PC-9 (cell line): ENCODE results near the gene SLC9A9. TPM values are rescaled to one million over a fixed set of nuclear protein-coding genes. Genes with fewer than 3 reads are reported as not detected.

Source experiments
- BruUV-seq: library from RNA; stranded (reverse); fragments of 400-500 nt; replicated peaks from 2 replicates; lab custom pipeline; 2021; lab: Mats Ljungman, UMichigan
- CTCF ChIA-PET: fragments of 300-600 bp; sonication (Branson Sonifier 250); formaldehyde crosslinking; loops from one replicate; lab custom pipeline; 2022; ENCODE audit warnings: antibody characterized with exemption; lab: Charles Lee
- POLR2A ChIA-PET: fragments of 300-600 bp; sonication (Branson Sonifier 250); formaldehyde crosslinking; loops from one replicate; lab custom pipeline; 2022; ENCODE audit warnings: antibody characterized with exemption; ENCODE audit not compliant: unreplicated experiment; lab: Charles Lee
- DNase-seq, 2 experiments: peaks; one replicate each; pipeline versions ENCODE4 v3.0.0 to v3.0.0-alpha.2; 2015 to 2022; ENCODE audit warnings: mixed read lengths in 1 of 2
- H2AFZ ChIP-seq: fragments of 200-600 bp; sonication (generic); 2 replicates; pipeline ENCODE4 v1.8.1; 2017; ENCODE audit warnings: antibody characterized with exemption
- H3F3A ChIP-seq: fragments of 200-600 bp; sonication (generic); 2 replicates; pipeline ENCODE4 v1.8.1; 2017; ENCODE audit warnings: antibody characterized with exemption, mild to moderate bottlenecking, low read depth; ENCODE audit not compliant: insufficient read depth
- H3K27ac ChIP-seq: fragments of 200-600 bp; sonication (generic); 2 replicates; pipeline ENCODE4 v1.6.1; 2016; ENCODE audit warnings: mixed run types
- H3K27me3 ChIP-seq: fragments of 200-600 bp; sonication (generic); 2 replicates; pipeline ENCODE4 v1.6.1; 2016; ENCODE audit warnings: low read depth, mixed run types; ENCODE audit not compliant: insufficient read depth
- H3K36me3 ChIP-seq: fragments of 200-600 bp; sonication (generic); 2 replicates; pipeline ENCODE4 v1.6.1; 2016; ENCODE audit warnings: low read depth, mixed run types
- H3K4me1 ChIP-seq: fragments of 200-600 bp; sonication (generic); replicated peaks from 2 replicates; pipeline ENCODE4 v1.6.1; 2016; ENCODE audit warnings: mixed run types; ENCODE audit not compliant: insufficient read depth
- H3K4me2 ChIP-seq: fragments of 200-600 bp; sonication (generic); 2 replicates; pipeline ENCODE4 v1.6.1; 2017; ENCODE audit warnings: mixed run types
- H3K4me3 ChIP-seq: fragments of 200-600 bp; sonication (generic); 2 replicates; pipeline ENCODE4 v1.6.1; 2016; ENCODE audit warnings: mixed run types
- H3K79me2 ChIP-seq: fragments of 200-600 bp; sonication (generic); 2 replicates; pipeline ENCODE4 v1.6.1; 2017; ENCODE audit warnings: low read depth, mixed run types
- H3K9me2 ChIP-seq: fragments of 200-600 bp; sonication (generic); 2 replicates; pipeline ENCODE4 v1.8.1; 2017; ENCODE audit warnings: mild to moderate bottlenecking; ENCODE audit not compliant: insufficient read depth
- H3K9me3 ChIP-seq: fragments of 200-600 bp; sonication (generic); 2 replicates; pipeline ENCODE4 v1.8.1; 2016; ENCODE audit warnings: low read depth; ENCODE audit not compliant: insufficient read depth
- H4K20me1 ChIP-seq: fragments of 200-600 bp; sonication (generic); 2 replicates; pipeline ENCODE4 v1.8.1; 2017; ENCODE audit not compliant: insufficient read depth
- CTCF ChIP-seq: fragments of 200-600 bp; sonication (generic); conservative IDR thresholded peaks from 2 replicates; pipeline ENCODE4 v1.6.1; 2017; ENCODE audit warnings: mixed run types, antibody characterized with exemption, mild to moderate bottlenecking, moderate library complexity
- EZH2 ChIP-seq: fragments of 200-600 bp; sonication (generic); IDR thresholded peaks from 2 replicates; pipeline ENCODE4 v1.8.0; 2017; ENCODE audit warnings: antibody characterized with exemption, low read depth
- intact Hi-C: fragments of 100-400 bp; cut with micrococcal nuclease; formaldehyde crosslinking; loops from one replicate; pipeline ENCODE4 v1.10.0; 2022; ENCODE audit not compliant: unreplicated experiment
- total RNA-seq: library from RNA; stranded (reverse); gene quantifications from 2 replicates; pipeline ENCODE4 v1.2.3, GENCODE V29; 2021

Gene SLC9A9
- total RNA-seq, 1 experiment from 2014 or later = 1.7 TPM

DNA sequence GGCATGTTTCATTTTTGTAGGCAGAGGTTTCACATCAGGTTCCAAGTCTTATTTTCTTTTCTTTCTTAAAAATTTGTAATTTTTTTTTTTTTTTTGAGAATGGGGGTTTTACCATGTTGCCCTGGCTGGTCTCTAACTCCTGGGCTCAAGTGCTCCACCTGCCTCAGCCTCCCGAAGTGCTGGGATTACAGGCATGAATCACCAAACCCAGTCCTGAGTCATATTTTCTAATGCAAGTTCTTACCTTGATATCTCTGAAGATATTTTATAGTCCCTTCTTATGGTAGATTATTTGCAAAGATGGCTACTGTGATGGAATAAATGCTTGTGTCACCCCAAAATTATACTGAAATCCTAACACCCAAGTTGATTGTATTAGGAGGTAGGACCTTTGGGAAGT, 63.8 kb downstream of the SLC9A9 start:
- intact Hi-C loops = no loop called here
- POLR2A ChIA-PET = no interaction called here
- H3K9me3 ChIP-seq = no peaks in the 10 kb centered on the region
- H3K4me1 ChIP-seq = no peaks in the 10 kb centered on the region
- H4K20me1 ChIP-seq = no peaks in the 10 kb centered on the region
- H3K4me3 ChIP-seq = no peak overlapping the region
- DNase-seq = no peak
- H3F3A ChIP-seq = no peaks in the 10 kb centered on the region
- H3K27ac ChIP-seq = no peak overlapping the region
- BruUV-seq = no TSS peak
- H3K79me2 ChIP-seq = no peaks in the 10 kb centered on the region
- H3K27me3 ChIP-seq = no peaks in the 10 kb centered on the region
- no peak overlapping the region for H2AFZ ChIP-seq
- no peak overlapping the region for H3K4me2 ChIP-seq
- CTCF ChIA-PET = no interaction called here
- TF ChIP-seq EZH2 (no peak), CTCF (no peak)
- H3K36me3 ChIP-seq = no peaks in the 10 kb centered on the region
- no peaks in the 10 kb centered on the region for H3K9me2 ChIP-seq

DNA sequence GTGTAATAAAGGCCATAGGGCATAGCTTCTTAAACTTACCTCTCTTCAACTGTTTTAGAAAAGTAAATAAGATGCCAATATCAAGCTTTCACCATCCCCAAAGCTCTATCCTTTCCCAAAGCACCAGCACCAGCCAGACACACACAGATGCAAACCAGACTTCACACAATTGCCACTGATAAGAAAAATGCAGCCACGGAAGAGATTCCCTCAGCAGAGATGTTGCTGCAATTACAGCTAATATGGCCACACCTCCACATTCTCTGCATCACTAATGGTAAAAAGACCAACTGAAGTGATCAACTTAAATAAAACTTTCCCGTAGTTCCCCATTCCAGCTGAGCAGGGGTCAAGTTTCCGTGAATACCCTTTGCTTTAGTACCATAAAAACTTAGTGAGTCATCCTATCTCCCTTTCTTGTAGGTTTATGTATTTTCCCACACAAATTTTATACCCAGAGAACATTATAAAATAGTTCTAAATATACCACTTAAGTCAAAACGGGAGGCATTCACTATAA, 64.4 kb downstream of the SLC9A9 start:
- H3K27me3 ChIP-seq = no peaks in the 10 kb centered on the region
- H4K20me1 ChIP-seq = no peaks in the 10 kb centered on the region
- DNase-seq = no peak
- H3K27ac ChIP-seq = no peak overlapping the region
- no peaks in the 10 kb centered on the region for H3K4me1 ChIP-seq
- no peak overlapping the region for H3K4me2 ChIP-seq
- no TSS peak for BruUV-seq
- CTCF ChIA-PET = no interaction called here
- POLR2A ChIA-PET = no interaction called here
- intact Hi-C loops = no loop called here
- H3K79me2 ChIP-seq = no peaks in the 10 kb centered on the region
- no peaks in the 10 kb centered on the region for H3F3A ChIP-seq
- H2AFZ ChIP-seq = no peak overlapping the region
- H3K4me3 ChIP-seq = no peak overlapping the region
- no peaks in the 10 kb centered on the region for H3K9me3 ChIP-seq
- TF ChIP-seq CTCF (no peak), EZH2 (no peak)
- no peaks in the 10 kb centered on the region for H3K36me3 ChIP-seq
- no peaks in the 10 kb centered on the region for H3K9me2 ChIP-seq

DNA sequence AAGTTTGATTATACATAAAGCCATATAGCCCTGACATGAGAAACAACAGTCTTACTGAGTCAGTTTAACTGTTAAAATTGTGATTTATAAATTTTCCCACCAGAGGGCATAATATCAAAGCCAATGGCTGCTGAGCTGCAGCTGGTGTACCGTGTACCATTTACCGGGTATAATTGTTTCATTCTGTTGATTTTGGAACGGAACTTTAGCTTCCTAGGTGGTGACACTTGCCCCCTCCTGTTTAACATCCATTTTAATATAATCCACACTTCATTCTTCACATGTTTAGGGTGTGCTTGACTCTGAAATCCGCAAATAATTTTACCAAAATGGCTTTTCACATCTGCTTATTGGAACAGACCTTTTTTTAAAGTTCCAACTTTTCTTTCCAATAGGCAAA, 72.8 kb downstream of the SLC9A9 start:
- H2AFZ ChIP-seq = peak overlapping the region; percentile 41; the same call in 1 of the 2 replicates

More for the DNA sequence above, 72.8 kb downstream of the SLC9A9 start:
- Histone ChIP-seq H3K4me3 (no peak overlapping the region), H3K9me3 (no peaks in the 10 kb centered on the region), H3K4me1 (no peaks in the 10 kb centered on the region), H3F3A (no peaks in the 10 kb centered on the region), H3K27me3 (no peaks in the 10 kb centered on the region), H3K27ac (no peak overlapping the region), H3K79me2 (no peaks in the 10 kb centered on the region), H3K4me2 (peak overlapping the region; percentile 46), H3K36me3 (no peaks in the 10 kb centered on the region), H3K9me2 (no peaks in the 10 kb centered on the region), H4K20me1 (no peaks in the 10 kb centered on the region)
- BruUV-seq = no TSS peak
- CTCF ChIA-PET = interaction anchor here (1.2 kb wide), 1 partner anchor 113 kb away, joined by 3 read pairs; no protein-coding TSS in a partner anchor
- TF ChIP-seq CTCF (peak; percentile 72), EZH2 (no peak)
- DNase-seq = no peak
- intact Hi-C loops = loop anchor here (1.0 to 5.0 kb wide), 5 partner anchors 109 to 1992 kb away; partner anchors contain the start of gene DIPK2A
- POLR2A ChIA-PET = interaction anchor here (0.7 kb wide), 1 partner anchor 227 kb away, joined by 13 read pairs; no protein-coding TSS in a partner anchor
